HG03108 (cell line): ENCODE results near the gene ANKRD11.
"Not testable (repeated sequence)": the region's sequence is repeated elsewhere in the genome, so short reads cannot be mapped to it uniquely, and the experiment has no call there.

Experiments used
- ATAC-seq: cut with Tn5 transposase; IDR thresholded peaks from one replicate; pipeline ENCODE4 v1.9.1; 2021; ENCODE audit warnings: moderate library complexity; ENCODE audit not compliant: unreplicated experiment

ANKRD11 gene

DNA sequence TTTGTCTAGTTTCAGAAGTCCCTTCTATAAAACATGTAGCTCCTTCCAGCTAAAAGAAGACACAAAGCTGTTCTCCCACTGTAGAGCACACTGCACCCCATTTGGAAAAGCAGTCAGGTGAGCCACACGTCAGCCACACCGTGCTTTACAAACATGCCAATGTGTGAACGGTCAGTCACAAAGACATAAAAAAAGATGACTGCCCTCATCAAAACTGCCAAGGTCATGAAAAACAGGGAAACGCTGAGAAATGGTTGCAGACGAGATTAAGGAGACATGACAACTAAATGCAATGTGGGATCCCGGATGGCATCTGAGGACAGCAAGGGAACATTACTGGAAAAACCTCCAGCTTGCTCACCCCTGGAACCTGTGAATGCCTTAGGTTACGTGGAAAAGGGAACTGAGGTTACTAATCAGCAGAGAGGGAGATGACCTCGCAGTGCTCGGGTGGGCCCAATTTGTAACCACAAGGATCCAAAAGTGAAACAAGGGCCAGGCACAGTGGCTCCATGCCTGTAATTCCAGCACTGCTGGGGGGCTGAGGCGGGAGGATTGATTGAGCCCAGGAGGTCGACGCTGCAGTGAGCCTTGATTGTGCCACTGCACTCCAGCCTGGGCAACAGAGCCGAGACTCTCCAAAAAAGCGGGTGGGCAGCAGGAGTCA is 8.1 kb downstream of the ANKRD11 start:
- ATAC-seq: no peak

DNA sequence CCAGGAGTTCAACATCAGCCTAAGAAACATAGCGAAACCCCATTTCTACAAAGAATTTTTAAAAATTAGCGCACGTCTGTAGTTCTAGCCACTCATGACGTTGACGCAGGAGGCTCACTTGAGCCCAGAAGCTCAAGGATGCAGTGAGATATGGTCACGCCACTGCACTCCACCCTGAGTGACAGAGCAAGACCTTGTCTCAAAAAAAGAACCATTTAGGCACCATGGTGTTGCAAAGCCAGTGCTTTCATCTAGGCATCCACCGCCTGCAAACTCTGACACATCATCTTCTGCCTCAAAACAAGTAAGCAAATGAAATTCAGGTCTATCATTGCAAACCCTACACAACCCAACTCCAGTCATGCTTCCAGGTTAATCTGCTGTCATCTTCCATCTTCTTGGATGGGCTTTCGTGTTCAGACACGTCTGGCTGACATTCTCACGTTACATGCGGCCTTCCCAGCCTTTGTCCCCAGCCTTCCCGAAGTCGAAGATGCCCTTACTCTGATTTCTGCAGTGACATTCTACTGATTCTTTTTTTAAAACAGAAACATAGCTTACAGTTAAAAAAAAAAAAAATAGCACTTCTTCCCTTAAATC is 8.9 kb downstream of the ANKRD11 start:
- no peak for ATAC-seq

DNA sequence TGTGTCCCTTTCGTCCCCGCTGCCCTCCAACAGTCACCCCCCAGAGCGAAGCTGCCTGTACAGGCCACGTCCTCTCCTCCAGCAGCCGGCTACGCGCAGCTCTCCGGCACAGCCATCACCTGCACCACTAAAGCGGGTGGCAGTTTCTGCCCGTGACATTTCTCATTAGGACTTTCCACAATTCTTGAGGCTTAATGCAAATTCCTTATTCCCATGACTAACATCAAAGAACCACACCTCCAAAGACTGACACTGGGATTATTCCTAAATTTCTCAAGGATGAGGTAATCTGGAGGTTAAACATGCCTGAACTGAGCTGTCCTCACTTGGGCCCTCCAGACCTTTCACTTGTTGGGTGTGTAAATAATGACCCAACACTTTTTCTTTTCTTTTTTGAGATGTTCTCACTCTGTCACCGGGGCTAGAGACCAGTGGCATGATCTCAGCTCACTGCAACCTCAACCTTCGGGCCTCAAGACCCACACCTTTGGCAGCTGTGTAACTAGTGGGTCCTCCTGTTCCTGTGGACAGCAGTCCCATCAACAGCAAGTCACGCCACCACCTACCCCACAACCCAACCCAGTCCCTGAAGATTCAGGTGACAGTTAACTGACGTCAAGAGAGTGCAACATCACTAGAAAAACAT is 11.7 kb downstream of the ANKRD11 start:
- no peak for ATAC-seq

DNA sequence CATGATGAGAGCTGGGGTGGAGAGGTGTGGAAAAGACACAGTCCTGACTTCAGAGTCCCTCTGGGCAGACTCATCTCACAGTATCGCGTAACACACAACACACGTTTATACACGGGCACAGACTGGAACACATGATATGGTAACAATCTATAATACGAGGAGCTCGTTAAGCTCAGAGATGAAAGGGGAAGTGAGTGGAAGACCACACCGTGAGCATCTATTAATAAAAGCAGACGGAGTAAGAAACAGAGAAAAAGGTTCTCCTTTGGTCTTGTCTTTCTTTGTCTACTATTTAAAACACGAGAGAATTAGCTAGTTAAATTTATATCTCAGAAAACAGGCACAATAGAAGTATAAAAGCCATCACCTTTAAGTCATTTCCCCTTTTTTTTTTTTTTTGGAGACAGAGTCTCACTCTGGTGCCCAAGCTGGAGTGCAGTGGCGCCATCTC is 13.5 kb downstream of the ANKRD11 start:
- ATAC-seq: peak; percentile 47

DNA sequence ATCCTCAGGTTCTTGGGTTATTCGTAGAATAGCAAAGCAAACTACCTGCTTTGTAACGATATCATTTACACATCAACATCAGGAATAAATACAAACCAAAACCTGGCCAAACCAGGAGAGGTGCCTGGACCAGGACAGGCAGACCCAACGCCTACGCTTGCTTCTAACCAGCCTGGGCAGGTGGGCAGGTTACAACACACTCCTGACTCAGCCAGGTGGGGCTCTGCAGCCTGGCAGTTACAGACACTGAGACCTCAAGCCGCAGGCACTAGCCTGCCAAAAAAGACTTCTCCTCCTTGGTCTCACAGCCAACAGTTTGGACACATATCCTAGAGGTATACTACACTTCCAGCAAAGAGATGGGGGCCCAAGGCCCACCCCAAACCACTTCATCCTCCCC is 14.0 kb downstream of the ANKRD11 start:
- ATAC-seq: no peak

DNA sequence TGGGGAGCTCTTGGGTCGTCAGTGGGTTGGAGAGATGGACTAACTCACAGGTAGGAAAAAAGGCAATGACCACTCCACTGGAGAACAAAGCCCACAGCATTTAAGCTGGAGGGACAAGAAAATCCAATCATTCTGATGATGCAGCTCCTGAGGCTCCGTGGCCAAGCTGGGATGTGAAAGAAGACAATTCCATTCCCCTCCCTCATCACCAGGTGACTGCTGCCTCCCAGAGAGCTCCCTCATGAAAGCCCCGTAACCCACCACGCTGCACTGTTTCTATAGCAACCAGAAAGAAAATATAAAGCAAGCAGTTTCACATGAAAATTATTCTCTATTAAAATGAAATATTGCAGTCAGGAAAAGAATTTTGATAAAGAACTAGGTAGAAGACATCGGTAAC is 15.2 kb downstream of the ANKRD11 start:
- ATAC-seq: no peak

DNA sequence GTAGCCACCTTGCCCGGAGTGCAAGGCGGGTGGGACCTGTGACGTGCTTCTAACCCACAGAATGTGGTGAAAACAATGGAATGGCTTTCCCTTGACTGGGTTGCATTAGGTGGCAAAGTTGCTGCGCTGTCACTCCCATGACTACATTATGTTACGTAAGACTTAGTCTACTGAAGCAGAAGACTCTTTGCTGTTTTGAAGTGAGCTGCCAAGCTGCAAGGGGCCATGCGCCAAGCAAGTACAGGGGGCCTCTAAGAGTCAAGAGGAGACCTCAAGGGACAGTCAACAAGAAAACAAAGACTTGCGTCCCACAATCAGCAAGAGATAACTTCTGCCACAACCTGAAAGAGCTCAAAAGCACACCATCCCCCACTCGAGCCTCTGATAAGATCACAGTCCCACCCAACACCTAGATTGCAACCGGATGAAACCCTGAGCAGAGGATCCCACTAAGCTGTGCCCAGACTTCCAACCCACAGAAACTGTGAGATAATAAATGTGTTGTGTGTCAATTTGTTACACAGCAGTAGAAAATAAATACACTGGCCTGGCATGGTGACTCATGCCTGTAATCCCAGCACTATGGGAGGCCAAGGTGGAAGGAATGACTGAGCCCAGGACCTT is 16.5 kb downstream of the ANKRD11 start:
- no peak for ATAC-seq

DNA sequence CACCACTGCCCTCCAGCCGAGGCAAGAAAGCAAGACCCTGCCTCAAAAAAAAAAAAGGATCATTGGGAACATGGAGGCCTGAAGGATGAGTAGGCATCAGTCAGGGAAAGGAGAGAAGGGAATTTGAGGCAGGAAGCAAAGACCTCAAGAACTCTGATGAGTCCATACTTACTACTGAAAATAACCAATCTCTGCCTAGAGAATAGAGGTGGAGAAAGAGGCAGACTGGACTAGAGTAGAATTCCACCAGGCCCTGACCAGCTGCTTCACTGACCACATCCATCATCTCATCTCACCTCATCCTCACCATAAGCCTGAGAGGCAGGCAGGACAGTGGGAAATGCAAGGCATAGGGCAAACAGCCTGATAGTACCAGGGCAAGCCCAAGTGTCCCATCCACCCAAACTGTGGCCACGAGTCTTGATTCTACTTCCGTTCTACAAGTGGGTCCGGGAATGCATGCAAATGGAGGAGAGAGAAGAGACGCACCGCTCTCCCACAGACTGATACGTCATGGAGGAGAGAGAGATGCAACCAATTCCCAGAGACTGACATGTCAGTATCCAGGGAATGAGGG is 17.1 kb downstream of the ANKRD11 start:
- ATAC-seq: no peak

DNA sequence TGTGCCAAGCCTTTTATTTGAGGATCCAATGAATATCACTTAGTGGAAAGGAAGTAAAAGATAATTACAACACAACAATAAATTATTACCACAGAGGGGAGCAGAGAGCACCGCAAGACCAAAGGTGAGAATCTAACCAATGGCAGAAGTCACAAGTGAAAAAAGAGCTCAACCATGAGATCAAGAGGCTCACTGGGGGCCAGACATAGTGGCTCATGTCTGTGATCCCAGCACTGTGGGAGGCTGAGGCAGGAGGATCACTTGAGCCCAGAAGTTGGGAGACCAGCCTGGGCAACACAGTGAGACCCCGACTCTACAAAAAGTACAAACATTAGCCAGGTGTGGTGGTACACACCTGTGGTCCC is 17.7 kb downstream of the ANKRD11 start:
- ATAC-seq: no peak

DNA sequence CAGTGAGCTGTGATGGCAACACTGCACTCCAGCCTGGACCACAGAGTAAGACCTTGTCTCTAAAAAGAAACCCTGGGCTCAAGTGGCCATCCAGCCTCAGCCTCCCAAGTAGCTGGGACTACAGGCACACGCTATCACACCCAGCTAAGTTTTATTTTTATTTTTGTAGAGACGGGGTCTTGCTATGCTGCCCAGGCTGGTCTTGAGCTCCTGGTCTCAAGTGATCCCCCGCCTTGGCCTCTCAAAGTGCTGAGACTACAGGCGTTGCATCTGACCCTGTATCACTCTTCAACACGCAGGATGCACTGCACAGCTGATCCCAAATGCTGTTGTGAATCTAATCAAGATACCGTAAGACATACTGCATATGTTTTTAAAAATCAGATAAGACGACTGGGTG is 23.0 kb downstream of the ANKRD11 start:
- ATAC-seq: no peak

DNA sequence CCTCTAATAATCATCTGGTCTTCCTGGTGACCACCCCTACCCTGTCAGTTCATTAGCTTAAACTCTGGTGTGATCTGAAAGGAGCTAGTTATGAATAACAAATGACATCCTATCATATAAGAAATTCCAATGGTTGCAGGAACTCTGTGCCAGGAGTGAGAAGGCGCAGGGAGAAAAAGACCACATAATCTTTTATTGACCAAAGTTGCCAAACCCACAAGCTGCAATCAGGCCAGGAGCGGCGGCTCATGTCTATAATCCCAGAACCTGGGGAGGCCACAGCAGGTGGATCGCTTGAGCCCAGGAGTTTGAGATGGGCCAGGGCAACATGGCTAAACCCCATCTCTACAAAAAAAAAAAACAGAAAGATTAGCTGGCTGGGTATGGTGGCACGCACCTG is 23.4 kb downstream of the ANKRD11 start:
- no peak for ATAC-seq

DNA sequence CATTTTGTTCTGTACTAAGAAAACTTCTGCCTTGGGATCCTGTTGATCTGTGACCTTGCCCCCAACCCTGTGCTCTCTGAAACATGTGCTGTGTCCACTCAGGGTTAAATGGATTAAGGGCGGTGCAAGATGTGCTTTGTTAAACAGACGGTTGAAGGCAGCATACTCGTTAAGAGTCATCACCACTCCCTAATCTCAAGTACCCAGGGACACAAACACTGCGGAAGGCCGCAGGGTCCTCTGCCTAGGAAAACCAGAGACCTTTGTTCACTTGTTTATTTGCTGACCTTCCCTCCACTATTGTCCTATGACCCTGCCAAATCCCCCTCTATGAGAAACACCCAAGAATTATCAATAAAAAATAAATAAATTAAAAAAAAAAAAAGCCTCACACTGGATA is 27.0 kb downstream of the ANKRD11 start:
- ATAC-seq: not testable (repeated sequence)

DNA sequence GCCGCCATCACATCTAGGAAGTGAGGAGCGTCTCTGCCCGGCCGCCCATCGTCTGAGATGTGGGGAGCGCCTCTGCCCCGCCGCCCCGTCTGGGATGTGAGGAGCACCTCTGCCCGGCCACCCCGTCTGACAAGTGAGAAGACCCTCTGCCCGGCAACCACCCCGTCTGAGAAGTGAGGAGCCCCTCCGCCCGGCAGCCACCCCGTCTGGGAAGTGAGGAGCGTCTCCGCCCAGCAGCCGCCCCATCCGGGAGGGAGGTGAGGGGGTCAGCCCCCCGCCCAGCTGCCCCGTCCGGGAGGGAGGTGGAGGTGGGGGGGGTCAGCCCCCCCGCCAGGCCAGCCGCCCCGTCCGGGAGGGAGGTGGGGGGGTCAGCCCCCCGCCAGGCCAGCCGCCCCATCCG is 27.7 kb downstream of the ANKRD11 start:
- not testable (repeated sequence) for ATAC-seq

DNA sequence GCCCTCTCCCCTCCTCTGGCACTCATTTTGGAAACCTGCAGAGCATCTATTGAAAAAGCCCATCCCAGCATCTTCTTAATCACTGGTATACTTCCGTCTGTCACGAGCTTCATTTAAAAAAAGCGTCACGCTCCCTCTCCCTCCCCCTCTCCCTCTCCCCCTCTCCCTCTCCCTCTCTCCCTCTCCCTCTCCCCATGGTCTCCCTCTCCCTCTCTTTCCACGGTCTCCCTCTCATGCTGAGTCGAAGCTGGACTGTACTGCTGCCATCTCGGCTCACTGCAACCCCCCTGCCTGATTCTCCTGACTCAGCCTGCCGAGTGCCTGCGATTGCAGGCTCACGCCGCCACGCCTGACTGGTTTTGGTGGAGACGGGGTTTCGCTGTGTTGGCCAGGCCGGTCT is 28.5 kb downstream of the ANKRD11 start:
- ATAC-seq: not testable (repeated sequence)

DNA sequence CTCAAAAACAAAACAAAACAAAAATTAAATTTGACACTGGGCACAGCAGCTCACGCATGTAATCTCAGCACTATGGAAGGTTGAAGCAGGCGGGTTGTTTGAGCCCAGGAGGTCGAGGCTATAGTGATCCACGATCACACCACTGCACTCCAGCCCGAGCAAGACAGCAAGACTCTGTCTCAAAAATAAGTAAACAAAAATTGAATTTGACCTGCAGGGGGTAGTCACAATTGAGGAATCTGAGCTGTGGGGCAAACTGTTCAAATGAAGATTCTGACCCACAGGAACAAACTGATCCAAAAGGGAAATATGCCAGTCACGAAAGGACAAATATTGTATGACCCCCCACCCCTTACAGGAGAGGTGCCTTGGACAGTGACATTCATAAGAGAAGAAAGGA is 29.8 kb downstream of the ANKRD11 start:
- ATAC-seq: no peak

DNA sequence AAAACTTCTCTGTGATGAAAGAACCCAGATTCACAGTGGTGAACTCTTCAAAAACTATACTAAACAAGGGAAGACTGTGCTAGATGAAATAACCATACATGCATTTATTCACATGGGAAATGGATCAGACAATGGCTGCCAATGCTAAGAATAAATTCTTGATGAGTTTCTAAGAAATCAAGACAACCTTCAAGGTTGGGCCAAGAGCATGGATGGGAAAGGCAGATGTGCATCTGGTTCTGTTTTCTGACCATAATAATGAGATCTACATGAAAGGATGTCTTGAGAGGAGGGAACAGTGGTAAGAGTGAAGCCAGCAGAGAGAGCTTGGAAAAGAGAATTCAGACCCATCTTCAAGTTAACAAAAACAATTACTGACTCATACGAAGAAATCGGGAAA is 31.4 kb downstream of the ANKRD11 start:
- no peak for ATAC-seq

DNA sequence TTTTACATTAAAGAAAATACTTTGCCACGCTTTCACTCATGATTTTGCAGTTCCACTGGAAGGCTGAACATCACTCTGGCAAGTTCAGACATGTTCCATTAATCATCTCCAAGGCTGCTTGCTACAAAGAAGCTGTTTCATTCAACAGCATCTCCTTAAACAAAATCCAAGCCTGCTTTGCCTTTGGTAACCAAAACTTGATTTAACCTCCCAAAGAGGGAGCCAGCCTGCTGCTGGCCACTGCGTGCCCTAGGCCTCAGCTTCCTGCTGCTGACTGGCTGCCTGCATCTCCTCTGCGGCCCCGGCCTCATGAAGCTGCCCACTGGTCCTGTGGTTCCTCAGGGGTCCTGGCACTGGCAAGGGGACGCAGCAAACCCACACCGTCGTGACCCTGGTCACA is 31.8 kb downstream of the ANKRD11 start:
- no peak for ATAC-seq

DNA sequence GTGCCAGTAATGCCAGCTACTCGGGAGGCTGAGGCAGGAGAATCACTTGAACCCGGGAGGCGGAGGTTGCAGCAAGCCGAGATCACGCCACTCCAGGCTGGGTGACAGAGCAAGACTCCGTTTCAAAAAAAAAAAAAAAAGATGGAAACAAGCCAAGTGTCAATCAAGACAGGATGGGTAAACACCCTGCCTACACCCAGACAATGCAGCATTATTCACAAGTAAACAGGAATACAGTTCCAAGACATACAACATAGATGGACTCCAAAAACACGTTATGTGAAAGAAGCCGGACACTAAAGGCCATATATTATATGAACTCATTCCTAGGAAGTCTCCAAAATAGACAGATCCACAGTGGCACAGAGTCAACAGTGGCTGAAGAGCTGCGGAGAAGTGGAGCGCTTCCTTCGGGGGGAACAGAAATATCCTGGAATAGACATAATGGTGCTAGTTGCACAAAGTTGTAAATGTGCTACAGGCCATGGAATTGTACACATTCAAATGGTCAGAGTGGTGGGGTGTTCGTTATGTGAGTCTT is 33.9 kb downstream of the ANKRD11 start:
- no peak for ATAC-seq

DNA sequence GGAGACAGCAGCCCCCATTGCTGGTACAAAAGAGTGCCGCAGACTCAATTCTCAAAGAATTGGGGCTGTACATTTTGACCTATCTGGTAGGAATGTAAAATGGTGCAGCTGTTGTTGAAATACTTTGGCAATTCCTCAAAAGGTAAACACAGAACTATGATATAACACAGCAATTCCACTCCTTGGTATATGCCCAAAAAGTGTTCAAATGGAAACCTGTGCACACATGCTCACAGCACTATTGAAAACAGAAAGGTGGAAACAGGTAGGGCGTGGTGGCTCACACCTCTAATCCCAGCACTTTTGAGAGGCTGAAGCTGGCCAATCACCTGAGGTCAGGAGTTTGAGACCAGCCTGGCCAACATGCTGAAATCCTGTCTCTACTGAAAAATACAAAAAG is 34.7 kb downstream of the ANKRD11 start:
- no peak for ATAC-seq

DNA sequence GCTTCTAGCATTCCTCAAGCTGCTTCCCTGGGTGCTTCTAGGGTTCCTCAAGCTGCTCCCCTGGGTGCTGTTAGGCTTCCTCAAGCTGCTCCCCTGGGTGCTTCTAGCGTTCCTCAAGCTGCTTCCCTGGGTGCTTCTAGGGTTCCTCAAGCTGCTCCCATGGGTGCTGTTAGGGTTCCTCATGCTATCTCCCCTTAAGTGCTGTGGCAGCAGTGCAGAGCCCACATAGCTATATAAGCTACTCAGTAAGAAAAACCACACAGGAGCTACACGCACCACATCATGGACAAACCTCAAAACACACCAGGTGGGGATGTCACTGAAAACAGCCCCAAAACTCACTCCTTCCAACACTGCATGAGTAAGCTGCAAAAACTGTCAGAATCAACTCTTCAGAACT is 35.2 kb downstream of the ANKRD11 start:
- ATAC-seq: no peak

DNA sequence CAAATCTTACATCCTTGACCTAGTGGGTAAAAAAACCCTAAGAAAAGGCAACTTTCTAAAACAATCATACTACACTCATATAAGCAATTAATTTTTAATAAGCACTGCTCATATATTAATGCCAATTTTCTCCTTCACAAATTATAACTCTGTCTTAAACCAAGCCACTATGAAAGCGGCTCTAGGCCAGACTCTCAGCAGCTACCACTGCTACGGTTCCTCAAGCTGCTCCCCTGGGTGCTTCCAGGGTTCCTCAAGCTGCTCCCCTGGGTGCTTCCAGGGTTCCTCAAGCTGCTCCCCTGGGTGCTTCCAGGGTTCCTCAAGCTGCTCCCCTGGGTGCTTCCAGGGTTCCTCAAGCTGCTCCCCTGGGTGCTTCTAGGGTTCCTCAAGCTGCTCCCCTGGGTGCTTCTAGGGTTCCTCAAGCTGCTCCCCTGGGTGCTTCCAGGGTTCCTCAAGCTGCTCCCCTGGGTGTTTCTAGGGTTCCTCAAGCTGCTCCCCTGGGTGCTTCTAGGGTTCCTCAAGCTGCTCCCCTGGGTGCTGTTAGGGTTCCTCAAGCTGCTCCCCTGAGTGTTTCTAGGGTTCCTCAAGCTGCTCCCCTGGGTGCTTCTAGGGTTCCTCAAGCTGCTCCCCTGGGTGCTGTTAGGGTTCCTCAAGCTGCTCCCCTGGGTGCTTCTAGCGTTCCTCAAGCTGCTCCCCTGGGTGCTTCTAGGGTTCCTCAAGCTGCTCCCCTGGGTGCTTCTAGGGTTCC is 35.8 kb downstream of the ANKRD11 start:
- not testable (repeated sequence) for ATAC-seq
